ENCODE data around the gene SLC12A7.

- TF ChIP-seq POLR2AphosphoS5 (IDR thresholded peaks at IDR 0.05) (no peak), POLR2A (IDR thresholded peaks at IDR 0.05) (no peak)
- TF ChIP-seq, protein P1, sequence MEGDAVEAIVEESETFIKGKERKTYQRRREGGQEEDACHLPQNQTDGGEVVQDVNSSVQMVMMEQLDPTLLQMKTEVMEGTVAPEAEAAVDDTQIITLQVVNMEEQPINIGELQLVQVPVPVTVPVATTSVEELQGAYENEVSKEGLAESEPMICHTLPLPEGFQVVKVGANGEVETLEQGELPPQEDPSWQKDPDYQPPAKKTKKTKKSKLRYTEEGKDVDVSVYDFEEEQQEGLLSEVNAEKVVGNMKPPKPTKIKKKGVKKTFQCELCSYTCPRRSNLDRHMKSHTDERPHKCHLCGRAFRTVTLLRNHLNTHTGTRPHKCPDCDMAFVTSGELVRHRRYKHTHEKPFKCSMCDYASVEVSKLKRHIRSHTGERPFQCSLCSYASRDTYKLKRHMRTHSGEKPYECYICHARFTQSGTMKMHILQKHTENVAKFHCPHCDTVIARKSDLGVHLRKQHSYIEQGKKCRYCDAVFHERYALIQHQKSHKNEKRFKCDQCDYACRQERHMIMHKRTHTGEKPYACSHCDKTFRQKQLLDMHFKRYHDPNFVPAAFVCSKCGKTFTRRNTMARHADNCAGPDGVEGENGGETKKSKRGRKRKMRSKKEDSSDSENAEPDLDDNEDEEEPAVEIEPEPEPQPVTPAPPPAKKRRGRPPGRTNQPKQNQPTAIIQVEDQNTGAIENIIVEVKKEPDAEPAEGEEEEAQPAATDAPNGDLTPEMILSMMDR (IDR thresholded peaks at IDR 0.05), result no peak
Measured at GRCh38 chr5:1032551-1033027, 79.3 kb downstream of the SLC12A7 start.
